ENCODE measurements around the gene DCANP1. TPM values are rescaled to one million over a fixed set of nuclear protein-coding genes. Genes with fewer than 3 reads are reported as not detected.

DCANP1 gene
- total and polyA plus RNA-seq, 10 of the 15 experiments (the other 5 are each of a cell fraction or from before 2014, with no cell fraction given): 0.01 TPM; not detected in 9

GRCh38 chr5:135477613-135478066 lies 30.5 kb upstream of the DCANP1 start:
- ChIA-PET CTCF (interaction anchor here (0.8 to 2.7 kb wide), 3 partner anchors 20 to 89 kb away, joined by 3 to 12 read pairs (median 3); no protein-coding TSS in a partner anchor), POLR2A (no interaction called here), RAD21 (ENCODE audit: unreplicated experiment) (no interaction called here), SMC1A (ENCODE audit: uncharacterized antibody, unreplicated experiment) (interaction anchor here (0.7 kb wide), 1 partner anchor 13 kb away, joined by 3 read pairs; no protein-coding TSS in a partner anchor)
- Histone ChIP-seq H2AFZ (ENCODE audit: control insufficient read depth, low read depth, low read length) (no peak overlapping the region), H3K4me1 (ENCODE audit: control insufficient read depth, insufficient read depth, low read length) (no peaks in the 10 kb centered on the region), H3K36me3 (ENCODE audit: control insufficient read depth in 2 of 2, insufficient read depth in 2 of 2, low read length in 1 of 2) (no peaks in the 10 kb centered on the region), H4K20me1 (ENCODE audit: control insufficient read depth, insufficient read depth) (no peaks in the 10 kb centered on the region), H3K4me3 (no peak overlapping the region), H3K9me3 (replicated peaks; ENCODE audit: control insufficient read depth, insufficient read depth, low read length) (no peaks in the 10 kb centered on the region), H3K9ac (ENCODE audit: control insufficient read depth, insufficient read depth, low read length) (no peak overlapping the region), H3K79me2 (ENCODE audit: control insufficient read depth, insufficient read depth, low read length) (no peaks in the 10 kb centered on the region), H3K27me3 (replicated peaks in 1 of 2; ENCODE audit: control insufficient read depth in 2 of 2, insufficient read depth in 2 of 2, low read length in 1 of 2) (peaks cover 0 to 6% of the 10 kb centered on the region in 2 experiments; a peak in 3 of 4 replicates), H3K4me2 (ENCODE audit: control insufficient read depth, insufficient read depth) (no peak overlapping the region), H3K27ac (ENCODE audit: control insufficient read depth, insufficient read depth) (no peak overlapping the region)
- WGBS (ENCODE audit: insufficient coverage, insufficient replicate concordance, low lambda C conversion rate, missing lambda C conversion rate): 31% methylated on average over 14 of the region's 14 CpGs
- TF ChIP-seq RELA (IDR thresholded peaks at IDR 0.05; ENCODE audit: borderline replicate concordance, partially characterized antibody) (no peak), LARP7 (IDR thresholded peaks at IDR 0.05) (no peak), PRDM15 (CRISPR knock-in tag; IDR thresholded peaks at IDR 0.05) (no peak), CUX1 (IDR thresholded peaks at IDR 0.05; ENCODE audit: insufficient replicate concordance, low read depth, low read length) (no peak), ZBTB33 (IDR thresholded peaks at IDR 0.05) (no peak), CBX3 (IDR thresholded peaks at IDR 0.05; ENCODE audit: borderline replicate concordance, low read depth) (no peak), TCF7 (IDR thresholded peaks at IDR 0.05; ENCODE audit: borderline replicate concordance) (no peak), PBX3 (IDR thresholded peaks at IDR 0.05; ENCODE audit: insufficient replicate concordance, low read depth, low read length) (no peak), KLF5 (IDR thresholded peaks at IDR 0.05; ENCODE audit: partially characterized antibody) (no peak), ELK1 (IDR thresholded peaks at IDR 0.05; ENCODE audit: low read depth, low read length) (no peak)
- intact Hi-C loops (cut with micrococcal nuclease; ENCODE audit: unreplicated experiment): no loop called here
- no peak for ATAC-seq
- DNase-seq (ENCODE audit: low read depth, low spot score): no peak
- FAIRE-seq: no peak
- in situ Hi-C loops (cut with MboI): no loop called here
- no TSS peak for BruUV-seq (replicated peaks)

Measured in GM12878 (cell line).